ENCODE measurements around the gene KLHL3.

Gene KLHL3

GRCh38 chr5:137754188-137754960 is 18.5 kb upstream of the KLHL3 start, which contains the start of gene HNRNPA0:
HNRNPA0 (minus strand) TSS chr5:137754363; CDS start chr5:137754066, 297 bp downstream.
- H3K36me3 ChIP-seq (ENCODE audit: insufficient read depth, low read length) = peaks cover 40% of the 10 kb centered on the region
- peak within 1 kb of the TSS; percentile 85 for H3K27ac ChIP-seq (ENCODE audit: low read depth, low read length, poor library complexity, severe bottlenecking)
- H3F3A ChIP-seq (ENCODE audit: insufficient read depth, low read length) = no peaks in the 10 kb centered on the region
- H3K9ac ChIP-seq (ENCODE audit: low read length) = peak within 1 kb of the TSS; percentile 100
- H3K4me3 ChIP-seq (ENCODE audit: low read depth, low read length, poor library complexity, severe bottlenecking) = peak within 1 kb of the TSS; percentile 100
- H2AFZ ChIP-seq (ENCODE audit: low read length) = peak within 1 kb of the TSS; percentile 18; the same call in 1 of the 2 replicates
- H3K9me2 ChIP-seq (ENCODE audit: low read depth, low read length) = no peaks in the 10 kb centered on the region
- no peaks in the 10 kb centered on the region for H3K9me3 ChIP-seq (ENCODE audit: low read length)
- TF ChIP-seq EZH2 (IDR thresholded peaks at IDR 0.05; ENCODE audit: borderline replicate concordance, low read length) (no peak), CTCF (IDR thresholded peaks at IDR 0.05; ENCODE audit: low read length) (no peak)
- peak within 1 kb of the TSS; percentile 82 for H3K4me2 ChIP-seq (ENCODE audit: low read length)
- peaks cover 30% of the 10 kb centered on the region for H3K79me2 ChIP-seq (ENCODE audit: insufficient read depth, low read length)
- H3K27me3 ChIP-seq (ENCODE audit: insufficient read depth, low read length) = no peaks in the 10 kb centered on the region
- peaks cover 5% of the 10 kb centered on the region for H4K20me1 ChIP-seq (ENCODE audit: insufficient read depth, low read length)
- H3K4me1 ChIP-seq (ENCODE audit: insufficient read depth, low read length, severe bottlenecking) = peaks cover 32% of the 10 kb centered on the region

GRCh38 chr5:137753691-137754187 is 17.9 kb upstream of the KLHL3 start:
- Histone ChIP-seq H3K4me2 (ENCODE audit: low read length) (peak overlapping the region; percentile 82), H3K4me3 (ENCODE audit: low read depth, low read length, poor library complexity, severe bottlenecking) (peak overlapping the region; percentile 100), H3K9ac (ENCODE audit: low read length) (peak overlapping the region; percentile 100), H3K9me2 (ENCODE audit: low read depth, low read length) (no peaks in the 10 kb centered on the region), H3K79me2 (ENCODE audit: insufficient read depth, low read length) (peaks cover 30% of the 10 kb centered on the region), H3F3A (ENCODE audit: insufficient read depth, low read length) (no peaks in the 10 kb centered on the region), H2AFZ (ENCODE audit: low read length) (no peak overlapping the region), H4K20me1 (ENCODE audit: insufficient read depth, low read length) (peaks cover 5% of the 10 kb centered on the region), H3K36me3 (ENCODE audit: insufficient read depth, low read length) (peaks cover 40% of the 10 kb centered on the region), H3K9me3 (ENCODE audit: low read length) (no peaks in the 10 kb centered on the region), H3K27ac (ENCODE audit: low read depth, low read length, poor library complexity, severe bottlenecking) (peak overlapping the region; percentile 85), H3K4me1 (ENCODE audit: insufficient read depth, low read length, severe bottlenecking) (peaks cover 32% of the 10 kb centered on the region), H3K27me3 (ENCODE audit: insufficient read depth, low read length) (no peaks in the 10 kb centered on the region)
- TF ChIP-seq CTCF (IDR thresholded peaks at IDR 0.05; ENCODE audit: low read length) = no peak
- TF ChIP-seq EZH2 (IDR thresholded peaks at IDR 0.05; ENCODE audit: borderline replicate concordance, low read length) = no peak

- H3K9ac ChIP-seq (ENCODE audit: low read length) = peak overlapping the region; percentile 100
- no peak overlapping the region for H2AFZ ChIP-seq (ENCODE audit: low read length)
- peaks cover 30% of the 10 kb centered on the region for H3K79me2 ChIP-seq (ENCODE audit: insufficient read depth, low read length)
- H3K4me1 ChIP-seq (ENCODE audit: insufficient read depth, low read length, severe bottlenecking) = peaks cover 32% of the 10 kb centered on the region
- no peaks in the 10 kb centered on the region for H3K9me3 ChIP-seq (ENCODE audit: low read length)
- peaks cover 40% of the 10 kb centered on the region for H3K36me3 ChIP-seq (ENCODE audit: insufficient read depth, low read length)
- no peaks in the 10 kb centered on the region for H3K9me2 ChIP-seq (ENCODE audit: low read depth, low read length)
- peak overlapping the region; percentile 82 for H3K4me2 ChIP-seq (ENCODE audit: low read length)
- peaks cover 5% of the 10 kb centered on the region for H4K20me1 ChIP-seq (ENCODE audit: insufficient read depth, low read length)
- TF ChIP-seq EZH2 (IDR thresholded peaks at IDR 0.05; ENCODE audit: borderline replicate concordance, low read length) (no peak), CTCF (IDR thresholded peaks at IDR 0.05; ENCODE audit: low read length) (no peak)
- H3F3A ChIP-seq (ENCODE audit: insufficient read depth, low read length) = peaks cover 5% of the 10 kb centered on the region; the same call in 1 of the 2 replicates
- peak overlapping the region; percentile 85 for H3K27ac ChIP-seq (ENCODE audit: low read depth, low read length, poor library complexity, severe bottlenecking)
- H3K27me3 ChIP-seq (ENCODE audit: insufficient read depth, low read length) = no peaks in the 10 kb centered on the region
- H3K4me3 ChIP-seq (ENCODE audit: low read depth, low read length, poor library complexity, severe bottlenecking) = peak overlapping the region; percentile 100
Measured at GRCh38 chr5:137752905-137753690, 17.2 kb upstream of the KLHL3 start.

Measured in OCI-LY1 (cell line).